Measurements from ENCODE around the gene PTPRJ. TPM values are rescaled to one million over a fixed set of nuclear protein-coding genes. Genes with fewer than 3 reads are reported as not detected.

The PTPRJ gene
- total and polyA plus RNA-seq, 2 donors = 3.1 to 18.2 TPM

DNA sequence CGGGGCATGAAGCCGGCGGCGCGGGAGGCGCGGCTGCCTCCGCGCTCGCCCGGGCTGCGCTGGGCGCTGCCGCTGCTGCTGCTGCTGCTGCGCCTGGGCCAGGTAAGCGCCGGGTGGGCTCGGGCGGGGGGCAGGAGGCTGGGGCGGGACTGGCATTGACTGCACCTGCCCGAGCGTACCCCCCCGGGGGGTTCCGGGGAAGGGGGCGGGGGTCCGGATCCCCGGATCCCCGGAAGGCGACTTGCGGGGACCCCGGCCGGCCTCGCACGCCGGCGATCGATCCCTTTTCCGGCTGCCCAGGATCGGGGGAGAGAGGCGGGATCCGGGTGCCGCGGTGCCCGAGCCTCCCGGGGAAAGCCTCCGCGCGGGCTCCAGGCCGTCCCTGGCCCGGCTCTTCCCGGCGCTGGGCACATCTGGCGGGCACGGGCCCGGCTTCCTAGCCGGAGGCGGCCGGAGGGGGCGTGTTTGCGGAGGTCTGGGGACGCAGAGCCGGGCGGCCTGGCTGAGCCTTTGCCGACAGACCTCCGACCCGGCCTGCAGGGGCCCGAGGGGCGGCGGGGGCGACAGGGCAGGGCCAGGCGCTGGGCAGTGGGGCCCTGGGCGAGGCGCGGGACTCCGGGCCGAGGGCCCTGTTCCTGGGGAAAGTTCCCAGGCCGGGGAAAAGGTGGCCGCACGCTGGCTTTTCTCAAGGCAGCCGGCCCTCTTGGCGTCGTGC lies 705 bp downstream of the PTPRJ start:
- Histone ChIP-seq H3K4me1 (ENCODE audit: insufficient read depth) (peaks cover 3% of the 10 kb centered on the region), H3K4me3 (ENCODE audit: low read depth, low read length) (peak overlapping the region; percentile 94), H3K27ac (ENCODE audit: low read depth) (no peak overlapping the region), H3K36me3 (ENCODE audit: insufficient read depth) (no peaks in the 10 kb centered on the region)
- WGBS = under 1% methylated on average over 82 of the region's 82 CpGs
- no peak for DNase-seq (ENCODE audit: extremely low spot score)

DNA sequence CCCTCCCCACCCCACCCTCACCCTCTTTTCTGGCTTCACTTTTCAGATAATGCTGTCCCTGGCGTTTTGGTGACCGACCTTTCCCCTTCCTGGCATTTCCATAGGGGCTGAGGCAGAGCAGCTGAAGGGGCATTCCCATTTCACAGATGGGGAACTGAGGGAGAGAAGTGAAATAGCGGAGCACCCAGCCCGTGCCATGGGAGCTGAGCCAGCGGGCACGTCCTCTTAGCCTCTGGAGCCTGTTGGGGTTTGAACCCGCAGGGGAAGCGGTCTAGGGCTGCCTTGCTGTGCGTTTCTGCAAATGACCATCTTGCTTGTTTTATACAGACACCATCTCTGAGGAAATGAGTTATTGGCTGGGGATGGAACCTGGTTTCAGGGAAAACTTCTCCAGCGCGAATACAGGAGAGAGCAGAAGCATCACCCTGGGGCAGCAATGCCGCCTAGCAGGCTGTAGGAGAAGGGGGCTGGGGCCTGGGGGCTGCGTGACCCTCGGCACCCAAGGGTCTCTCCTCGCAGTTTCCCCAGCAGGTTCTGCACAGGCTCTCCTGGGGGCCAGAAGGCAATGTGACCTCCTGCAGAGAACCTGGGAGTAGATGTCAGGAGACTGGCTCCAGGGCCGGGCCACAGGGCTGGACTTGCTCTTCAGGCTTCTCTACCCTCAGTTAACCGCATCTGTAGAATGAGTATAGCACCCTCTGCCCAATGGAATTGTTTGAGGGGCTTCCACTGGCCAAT lies 1.5 kb downstream of the PTPRJ start:
- no peaks in the 10 kb centered on the region for H3K36me3 ChIP-seq (ENCODE audit: insufficient read depth)
- H3K4me3 ChIP-seq (ENCODE audit: low read depth, low read length) = peak overlapping the region; percentile 94
- H3K27ac ChIP-seq (ENCODE audit: low read depth) = no peak overlapping the region
- peaks cover 3% of the 10 kb centered on the region for H3K4me1 ChIP-seq (ENCODE audit: insufficient read depth)
- DNase-seq (ENCODE audit: extremely low spot score) = no peak
- WGBS = 54% methylated on average over 17 of the region's 17 CpGs

DNA sequence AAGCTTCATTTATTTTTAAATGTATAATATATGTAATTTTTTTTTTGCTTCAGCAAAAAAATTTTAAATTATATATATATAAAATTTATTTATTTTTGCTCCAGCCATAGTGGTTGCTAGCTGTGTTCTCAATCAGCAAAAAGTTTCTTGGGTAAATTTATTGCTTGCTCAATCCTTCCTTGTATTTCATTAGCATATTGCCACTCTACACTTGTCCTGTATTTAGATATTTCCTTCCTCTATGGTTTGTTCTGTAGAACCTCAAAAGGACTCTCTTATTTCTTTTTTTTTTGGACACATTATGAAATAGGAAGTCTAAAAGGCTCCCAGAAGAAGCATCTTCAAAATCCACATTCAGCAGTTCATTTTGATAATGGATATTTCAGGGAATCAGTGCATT lies 2.3 kb downstream of the PTPRJ start:
- no peak for DNase-seq (ENCODE audit: extremely low spot score)
- Histone ChIP-seq H3K27ac (ENCODE audit: low read depth) (no peak overlapping the region), H3K4me3 (ENCODE audit: low read depth, low read length) (no peak overlapping the region), H3K4me1 (ENCODE audit: insufficient read depth) (peaks cover 3% of the 10 kb centered on the region), H3K36me3 (ENCODE audit: insufficient read depth) (no peaks in the 10 kb centered on the region)

DNA sequence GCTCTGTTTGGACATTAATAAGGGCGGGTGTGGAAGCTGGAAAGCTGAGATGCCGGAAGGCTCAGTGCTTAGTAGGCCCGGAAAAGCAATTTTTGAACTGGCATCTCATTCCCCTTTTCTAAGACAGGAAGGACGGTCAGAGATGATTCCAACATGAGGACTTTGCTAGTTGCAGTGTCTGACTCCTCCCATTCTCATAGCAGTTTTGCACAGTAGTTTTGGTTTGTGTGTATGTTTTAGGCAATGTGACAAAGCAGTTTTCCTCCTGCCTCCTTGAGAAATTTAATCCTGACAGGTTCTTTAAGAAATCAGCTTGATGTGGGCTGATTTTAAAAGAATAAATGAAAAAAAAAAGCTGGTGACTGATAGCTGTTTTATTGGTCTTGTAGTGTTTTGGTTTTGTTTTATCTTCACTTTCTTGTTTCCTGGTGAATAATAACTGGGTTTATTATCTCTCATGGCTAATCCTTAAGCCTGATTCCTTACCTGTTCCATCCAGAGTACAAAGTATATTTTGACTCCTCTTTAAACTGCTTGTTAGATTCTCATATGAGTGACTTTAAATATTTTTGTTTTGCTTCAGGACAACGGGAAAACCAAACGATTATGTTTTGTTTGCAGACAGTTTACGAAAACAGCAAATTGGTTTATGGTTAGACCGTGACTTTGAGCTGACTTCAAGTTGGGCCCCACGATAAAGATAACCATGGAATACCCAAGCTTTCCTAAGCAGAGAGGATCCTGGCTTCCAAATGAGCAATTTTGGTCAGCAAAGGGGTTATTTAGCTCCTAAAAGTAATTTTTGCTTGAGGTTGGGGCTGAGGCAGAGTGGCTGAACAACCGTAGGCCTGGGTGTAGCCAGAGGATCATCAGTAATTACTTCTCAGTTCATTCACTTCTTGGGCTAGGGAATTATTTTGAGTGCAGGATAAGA lies 3.4 kb downstream of the PTPRJ start:
- Histone ChIP-seq H3K27ac (ENCODE audit: low read depth) (no peak overlapping the region), H3K4me1 (ENCODE audit: insufficient read depth) (peaks cover 3% of the 10 kb centered on the region), H3K36me3 (ENCODE audit: insufficient read depth) (no peaks in the 10 kb centered on the region), H3K4me3 (ENCODE audit: low read depth, low read length) (no peak overlapping the region)
- whole genome bisulfite sequencing = 73% methylated on average over 10 of the region's 10 CpGs
- DNase-seq (ENCODE audit: extremely low spot score) = no peak

GRCh38 chr11:47986219-47986618 lies 5.9 kb downstream of the PTPRJ start:
- WGBS = 95% methylated on average over 5 of the region's 5 CpGs
- Histone ChIP-seq H3K4me1 (ENCODE audit: insufficient read depth) (no peaks in the 10 kb centered on the region), H3K36me3 (ENCODE audit: insufficient read depth) (no peaks in the 10 kb centered on the region), H3K27ac (ENCODE audit: low read depth) (no peak overlapping the region), H3K4me3 (ENCODE audit: low read depth, low read length) (no peak overlapping the region)
- no peak for DNase-seq (ENCODE audit: extremely low spot score)

- Histone ChIP-seq H3K27ac (ENCODE audit: low read depth) (no peak overlapping the region), H3K36me3 (ENCODE audit: insufficient read depth) (no peaks in the 10 kb centered on the region)
- WGBS = 89% methylated on average over 1 of the region's 1 CpG
Observed at GRCh38 chr11:47986742-47987141, 6.4 kb downstream of the PTPRJ start.

GRCh38 chr11:47987310-47987709 lies 7.0 kb downstream of the PTPRJ start:
- H3K4me3 ChIP-seq (ENCODE audit: low read depth, low read length) = no peak overlapping the region
- no peaks in the 10 kb centered on the region for H3K4me1 ChIP-seq (ENCODE audit: insufficient read depth)
- DNase-seq (ENCODE audit: extremely low spot score) = no peak
- WGBS = 88% methylated on average over 2 of the region's 2 CpGs
- no peak overlapping the region for H3K27ac ChIP-seq (ENCODE audit: low read depth)
- H3K36me3 ChIP-seq (ENCODE audit: insufficient read depth) = no peaks in the 10 kb centered on the region

More at GRCh38 chr11:47986742-47987141, 6.4 kb downstream of the PTPRJ start:
- Histone ChIP-seq H3K4me1 (ENCODE audit: insufficient read depth) (no peaks in the 10 kb centered on the region), H3K4me3 (ENCODE audit: low read depth, low read length) (no peak overlapping the region)
- DNase-seq (ENCODE audit: extremely low spot score) = no peak

DNA sequence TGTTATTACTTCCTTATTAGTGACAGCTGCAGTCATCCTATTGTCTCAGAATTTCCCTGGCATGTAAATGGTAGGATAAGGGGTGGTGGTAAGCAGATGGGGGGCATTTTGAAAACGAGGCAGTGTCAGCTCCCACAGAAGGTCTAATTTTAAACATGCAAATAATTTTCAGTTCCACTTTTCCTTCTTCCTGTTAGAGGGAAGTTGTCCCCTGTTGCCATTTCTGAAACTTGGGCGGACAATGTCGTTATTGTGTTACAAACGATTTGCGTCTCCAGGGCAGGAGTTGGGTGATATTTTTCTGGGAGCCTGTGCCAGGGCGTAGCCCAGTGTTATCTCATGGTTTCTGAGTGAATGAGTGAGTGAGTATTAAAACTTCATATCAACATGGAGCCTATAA lies 7.4 kb downstream of the PTPRJ start:
- Histone ChIP-seq H3K4me3 (ENCODE audit: low read depth, low read length) (no peak overlapping the region), H3K27ac (ENCODE audit: low read depth) (no peak overlapping the region), H3K4me1 (ENCODE audit: insufficient read depth) (no peaks in the 10 kb centered on the region), H3K36me3 (ENCODE audit: insufficient read depth) (no peaks in the 10 kb centered on the region)
- no peak for DNase-seq (ENCODE audit: extremely low spot score)
- 66% methylated on average over 6 of the region's 6 CpGs for WGBS

DNA sequence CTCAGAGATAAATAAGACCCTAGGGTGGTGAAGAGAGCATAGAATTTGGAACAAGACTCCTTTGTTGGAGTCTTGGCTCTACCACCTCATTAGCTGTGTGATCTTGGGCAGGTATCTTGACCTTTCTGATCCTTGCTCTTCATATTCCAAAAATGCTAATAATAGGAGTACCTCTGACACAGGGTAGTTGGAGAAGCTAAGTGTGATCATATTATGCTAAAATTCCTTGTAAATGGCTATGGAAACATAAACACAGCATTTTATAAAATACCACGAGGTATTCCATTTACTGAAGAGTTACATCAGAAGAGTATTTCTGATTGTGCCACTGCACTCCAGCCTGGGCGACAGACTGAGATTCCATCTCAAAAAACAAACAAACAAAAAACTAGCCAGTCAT lies 9.4 kb downstream of the PTPRJ start:
- 74% methylated on average over 2 of the region's 2 CpGs for WGBS
- DNase-seq (ENCODE audit: extremely low spot score) = no peak
- H3K36me3 ChIP-seq (ENCODE audit: insufficient read depth) = no peaks in the 10 kb centered on the region
- H3K27ac ChIP-seq (ENCODE audit: low read depth) = no peak overlapping the region
- H3K4me1 ChIP-seq (ENCODE audit: insufficient read depth) = no peaks in the 10 kb centered on the region
- no peak overlapping the region for H3K4me3 ChIP-seq (ENCODE audit: low read depth, low read length)

DNA sequence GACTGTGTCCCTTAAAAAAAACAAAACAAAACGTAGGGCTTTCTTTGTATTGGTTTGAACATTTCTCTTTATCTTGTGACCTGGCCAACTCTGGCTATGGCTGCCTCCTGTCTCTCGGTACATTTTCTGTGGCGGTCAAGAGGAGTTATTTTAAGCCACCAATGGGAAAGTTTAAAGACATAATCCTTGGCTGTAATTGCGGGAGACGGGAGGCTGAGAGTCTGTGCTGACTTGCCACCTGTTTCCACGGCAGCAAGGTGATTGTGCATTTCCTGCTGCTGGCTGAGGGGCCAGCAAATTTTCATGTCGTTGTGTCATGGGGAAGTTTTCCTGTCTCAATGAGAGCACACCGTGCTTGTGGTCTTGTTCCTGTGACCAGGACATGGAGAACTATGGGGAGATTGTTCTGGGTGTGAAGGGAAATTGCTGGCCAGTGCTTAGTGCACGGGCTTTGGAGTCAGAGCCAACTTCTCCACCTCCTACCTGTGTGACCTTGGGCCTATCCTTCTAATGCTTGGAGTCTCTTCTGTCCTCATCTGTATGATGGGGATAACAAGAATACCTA lies 11.0 kb downstream of the PTPRJ start:
- no peak for DNase-seq (ENCODE audit: extremely low spot score)
- no peak overlapping the region for H3K27ac ChIP-seq (ENCODE audit: low read depth)
- H3K36me3 ChIP-seq (ENCODE audit: insufficient read depth) = no peaks in the 10 kb centered on the region
- no peaks in the 10 kb centered on the region for H3K4me1 ChIP-seq (ENCODE audit: insufficient read depth)
- 30% methylated on average over 9 of the region's 9 CpGs for WGBS
- H3K4me3 ChIP-seq (ENCODE audit: low read depth, low read length) = no peak overlapping the region

DNA sequence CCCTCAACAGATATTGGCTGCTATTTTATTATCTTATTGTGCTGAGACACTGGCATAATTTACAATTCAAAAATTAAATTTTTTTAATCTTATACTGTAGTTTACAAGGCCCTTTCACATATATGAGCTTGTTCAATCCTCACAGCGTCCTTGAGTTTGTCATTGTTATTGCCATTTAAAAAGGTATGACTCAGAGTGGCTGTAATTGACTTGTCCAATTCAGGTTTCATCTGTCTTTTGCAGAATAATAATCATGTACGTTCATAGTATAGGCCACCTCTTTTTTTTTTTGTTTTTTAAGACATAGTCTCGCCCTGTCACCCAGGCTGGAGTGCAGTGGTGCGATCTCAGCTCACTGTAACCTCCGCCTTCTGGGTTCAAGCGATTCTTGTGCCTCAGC lies 11.5 kb downstream of the PTPRJ start:
- Histone ChIP-seq H3K27ac (ENCODE audit: low read depth) (no peak overlapping the region), H3K36me3 (ENCODE audit: insufficient read depth) (no peaks in the 10 kb centered on the region)
- WGBS = 93% methylated on average over 6 of the region's 6 CpGs

GRCh38 chr11:47992959-47993820 lies 12.8 kb downstream of the PTPRJ start:
- WGBS = 81% methylated on average over 11 of the region's 11 CpGs
- H3K4me1 ChIP-seq (ENCODE audit: insufficient read depth) = no peaks in the 10 kb centered on the region
- no peak for DNase-seq (ENCODE audit: extremely low spot score)

More for the DNA sequence above, 11.5 kb downstream of the PTPRJ start:
- Histone ChIP-seq H3K4me3 (ENCODE audit: low read depth, low read length) (no peak overlapping the region), H3K4me1 (ENCODE audit: insufficient read depth) (no peaks in the 10 kb centered on the region)
- DNase-seq (ENCODE audit: extremely low spot score) = no peak

GRCh38 chr11:47994417-47994816 lies 14.1 kb downstream of the PTPRJ start:
- WGBS = 98% methylated on average over 4 of the region's 4 CpGs
- Histone ChIP-seq H3K36me3 (ENCODE audit: insufficient read depth) (no peaks in the 10 kb centered on the region), H3K4me1 (ENCODE audit: insufficient read depth) (no peaks in the 10 kb centered on the region), H3K4me3 (ENCODE audit: low read depth, low read length) (no peak overlapping the region), H3K27ac (ENCODE audit: low read depth) (no peak overlapping the region)
- DNase-seq (ENCODE audit: extremely low spot score) = no peak

More at GRCh38 chr11:47992959-47993820, 12.8 kb downstream of the PTPRJ start:
- Histone ChIP-seq H3K36me3 (ENCODE audit: insufficient read depth) (no peaks in the 10 kb centered on the region), H3K4me3 (ENCODE audit: low read depth, low read length) (no peak overlapping the region), H3K27ac (ENCODE audit: low read depth) (no peak overlapping the region)

All from urinary bladder (tissue), 4 donors.